Measurements from ENCODE around the gene KIF1B.

KIF1B gene

DNA sequence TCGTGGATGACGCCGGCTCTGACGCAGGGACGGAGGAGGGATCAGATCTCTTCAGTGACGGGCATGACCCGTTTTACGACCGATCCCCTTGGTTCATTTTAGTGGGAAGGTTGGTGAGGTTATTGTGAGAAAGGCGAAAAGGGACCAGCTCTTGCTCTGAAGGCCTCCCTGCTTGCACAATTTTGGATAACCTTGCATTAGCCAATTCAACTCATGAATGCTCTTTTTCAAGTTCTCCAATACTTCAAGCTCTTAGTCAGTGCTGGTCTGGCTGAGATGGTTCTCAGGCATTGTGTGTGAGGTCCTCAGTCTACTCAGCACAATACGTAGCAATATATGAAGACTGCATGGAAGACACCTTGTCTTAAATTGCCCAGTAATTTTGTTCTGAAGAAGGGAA is 115.9 kb downstream of the KIF1B start:
- TF ChIP-seq BACH2 (CRISPR knock-in tag; IDR thresholded peaks at IDR 0.05; ENCODE audit: borderline replicate concordance) (no peak), ZFP3 (CRISPR knock-in tag; IDR thresholded peaks at IDR 0.05) (no peak), ZFP30 (CRISPR knock-in tag; IDR thresholded peaks at IDR 0.05) (no peak), ZNF70 (CRISPR knock-in tag; IDR thresholded peaks at IDR 0.05) (no peak), ZNF8 (CRISPR knock-in tag; IDR thresholded peaks at IDR 0.05) (no peak), GLIS3 (CRISPR knock-in tag; IDR thresholded peaks at IDR 0.05) (no peak), CSDC2 (CRISPR knock-in tag; IDR thresholded peaks at IDR 0.05) (no peak), TCF4 (CRISPR knock-in tag; IDR thresholded peaks at IDR 0.05; ENCODE audit: borderline replicate concordance) (no peak), TOX (CRISPR knock-in tag; IDR thresholded peaks at IDR 0.05; ENCODE audit: borderline replicate concordance) (no peak), SNAI2 (CRISPR knock-in tag; IDR thresholded peaks at IDR 0.05) (no peak)
- TF ChIP-seq, protein P1, sequence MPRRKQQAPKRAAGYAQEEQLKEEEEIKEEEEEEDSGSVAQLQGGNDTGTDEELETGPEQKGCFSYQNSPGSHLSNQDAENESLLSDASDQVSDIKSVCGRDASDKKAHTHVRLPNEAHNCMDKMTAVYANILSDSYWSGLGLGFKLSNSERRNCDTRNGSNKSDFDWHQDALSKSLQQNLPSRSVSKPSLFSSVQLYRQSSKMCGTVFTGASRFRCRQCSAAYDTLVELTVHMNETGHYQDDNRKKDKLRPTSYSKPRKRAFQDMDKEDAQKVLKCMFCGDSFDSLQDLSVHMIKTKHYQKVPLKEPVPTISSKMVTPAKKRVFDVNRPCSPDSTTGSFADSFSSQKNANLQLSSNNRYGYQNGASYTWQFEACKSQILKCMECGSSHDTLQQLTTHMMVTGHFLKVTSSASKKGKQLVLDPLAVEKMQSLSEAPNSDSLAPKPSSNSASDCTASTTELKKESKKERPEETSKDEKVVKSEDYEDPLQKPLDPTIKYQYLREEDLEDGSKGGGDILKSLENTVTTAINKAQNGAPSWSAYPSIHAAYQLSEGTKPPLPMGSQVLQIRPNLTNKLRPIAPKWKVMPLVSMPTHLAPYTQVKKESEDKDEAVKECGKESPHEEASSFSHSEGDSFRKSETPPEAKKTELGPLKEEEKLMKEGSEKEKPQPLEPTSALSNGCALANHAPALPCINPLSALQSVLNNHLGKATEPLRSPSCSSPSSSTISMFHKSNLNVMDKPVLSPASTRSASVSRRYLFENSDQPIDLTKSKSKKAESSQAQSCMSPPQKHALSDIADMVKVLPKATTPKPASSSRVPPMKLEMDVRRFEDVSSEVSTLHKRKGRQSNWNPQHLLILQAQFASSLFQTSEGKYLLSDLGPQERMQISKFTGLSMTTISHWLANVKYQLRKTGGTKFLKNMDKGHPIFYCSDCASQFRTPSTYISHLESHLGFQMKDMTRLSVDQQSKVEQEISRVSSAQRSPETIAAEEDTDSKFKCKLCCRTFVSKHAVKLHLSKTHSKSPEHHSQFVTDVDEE (CRISPR knock-in tag; IDR thresholded peaks at IDR 0.05): no peak
- TF ChIP-seq, protein P2, sequence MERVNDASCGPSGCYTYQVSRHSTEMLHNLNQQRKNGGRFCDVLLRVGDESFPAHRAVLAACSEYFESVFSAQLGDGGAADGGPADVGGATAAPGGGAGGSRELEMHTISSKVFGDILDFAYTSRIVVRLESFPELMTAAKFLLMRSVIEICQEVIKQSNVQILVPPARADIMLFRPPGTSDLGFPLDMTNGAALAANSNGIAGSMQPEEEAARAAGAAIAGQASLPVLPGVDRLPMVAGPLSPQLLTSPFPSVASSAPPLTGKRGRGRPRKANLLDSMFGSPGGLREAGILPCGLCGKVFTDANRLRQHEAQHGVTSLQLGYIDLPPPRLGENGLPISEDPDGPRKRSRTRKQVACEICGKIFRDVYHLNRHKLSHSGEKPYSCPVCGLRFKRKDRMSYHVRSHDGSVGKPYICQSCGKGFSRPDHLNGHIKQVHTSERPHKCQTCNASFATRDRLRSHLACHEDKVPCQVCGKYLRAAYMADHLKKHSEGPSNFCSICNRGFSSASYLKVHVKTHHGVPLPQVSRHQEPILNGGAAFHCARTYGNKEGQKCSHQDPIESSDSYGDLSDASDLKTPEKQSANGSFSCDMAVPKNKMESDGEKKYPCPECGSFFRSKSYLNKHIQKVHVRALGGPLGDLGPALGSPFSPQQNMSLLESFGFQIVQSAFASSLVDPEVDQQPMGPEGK (CRISPR knock-in tag; IDR thresholded peaks at IDR 0.05; ENCODE audit: borderline replicate concordance): no peak
- TF ChIP-seq, protein P3, sequence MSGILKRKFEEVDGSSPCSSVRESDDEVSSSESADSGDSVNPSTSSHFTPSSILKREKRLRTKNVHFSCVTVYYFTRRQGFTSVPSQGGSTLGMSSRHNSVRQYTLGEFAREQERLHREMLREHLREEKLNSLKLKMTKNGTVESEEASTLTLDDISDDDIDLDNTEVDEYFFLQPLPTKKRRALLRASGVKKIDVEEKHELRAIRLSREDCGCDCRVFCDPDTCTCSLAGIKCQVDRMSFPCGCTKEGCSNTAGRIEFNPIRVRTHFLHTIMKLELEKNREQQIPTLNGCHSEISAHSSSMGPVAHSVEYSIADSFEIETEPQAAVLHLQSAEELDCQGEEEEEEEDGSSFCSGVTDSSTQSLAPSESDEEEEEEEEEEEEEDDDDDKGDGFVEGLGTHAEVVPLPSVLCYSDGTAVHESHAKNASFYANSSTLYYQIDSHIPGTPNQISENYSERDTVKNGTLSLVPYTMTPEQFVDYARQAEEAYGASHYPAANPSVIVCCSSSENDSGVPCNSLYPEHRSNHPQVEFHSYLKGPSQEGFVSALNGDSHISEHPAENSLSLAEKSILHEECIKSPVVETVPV (CRISPR knock-in tag; IDR thresholded peaks at IDR 0.05): no peak
- ATAC-seq: no peak

DNA sequence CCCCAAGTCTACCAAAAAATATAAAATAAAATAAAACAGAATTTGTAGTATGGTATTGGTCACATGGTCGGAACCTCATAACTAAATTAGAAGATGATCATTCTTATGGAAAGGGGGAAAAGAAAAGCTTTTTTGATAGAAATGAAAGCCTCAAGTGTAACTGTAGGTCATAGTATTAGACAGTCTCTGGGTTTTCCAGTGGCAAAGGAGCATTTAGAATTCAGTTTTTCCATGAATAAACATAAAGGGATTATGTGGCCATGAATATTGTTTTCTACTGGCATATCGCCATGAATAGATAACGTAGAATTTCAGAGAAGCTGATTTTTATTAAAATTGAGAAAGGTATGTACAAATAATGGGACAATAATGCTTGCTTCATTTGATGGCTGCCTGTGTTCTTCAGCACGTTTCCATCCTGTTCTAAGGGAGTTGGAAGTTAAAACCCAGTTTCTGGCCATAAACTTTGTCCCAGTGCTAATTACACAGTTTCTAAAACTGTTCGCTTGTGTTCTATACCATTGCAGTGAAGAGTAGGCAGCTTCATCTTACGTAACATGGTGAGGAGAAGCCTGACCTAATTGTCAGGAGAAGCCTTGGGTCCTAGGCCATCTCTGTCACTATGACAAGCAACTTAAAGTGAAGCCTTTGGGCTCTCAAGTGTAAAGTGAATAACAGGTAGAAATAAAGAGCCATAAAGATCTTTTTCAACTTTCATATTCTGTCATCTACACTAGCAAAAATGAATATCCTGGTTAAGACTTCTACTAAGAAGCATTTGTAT is 118.0 kb downstream of the KIF1B start:
- TF ChIP-seq, protein P3 (CRISPR knock-in tag; IDR thresholded peaks at IDR 0.05): no peak
- TF ChIP-seq GLIS3 (CRISPR knock-in tag; IDR thresholded peaks at IDR 0.05) (no peak), TCF4 (CRISPR knock-in tag; IDR thresholded peaks at IDR 0.05; ENCODE audit: borderline replicate concordance) (no peak), ZNF565 (CRISPR knock-in tag; conservative IDR thresholded peaks at IDR 0.05; ENCODE audit: low read depth) (no peak), ZFP30 (CRISPR knock-in tag; IDR thresholded peaks at IDR 0.05) (no peak), TOX (CRISPR knock-in tag; IDR thresholded peaks at IDR 0.05; ENCODE audit: borderline replicate concordance) (no peak)
- TF ChIP-seq, protein P1 (CRISPR knock-in tag; IDR thresholded peaks at IDR 0.05): no peak
- TF ChIP-seq, protein P2 (CRISPR knock-in tag; IDR thresholded peaks at IDR 0.05; ENCODE audit: borderline replicate concordance): no peak

More for the DNA sequence above, 118.0 kb downstream of the KIF1B start:
- no peak for ATAC-seq

All from SK-N-SH treated with all-trans-retinoic acid at 6 μM for 48 hours (cell line).